HG02973 (cell line): ENCODE results near the gene SCGB1D4.
"Not testable (repeated sequence)": the region's sequence is repeated elsewhere in the genome, so short reads cannot be mapped to it uniquely, and the experiment has no call there.

Source experiments
- ATAC-seq: cut with Tn5 transposase; IDR thresholded peaks from one replicate; pipeline ENCODE4 v1.9.1; 2021; ENCODE audit warnings: moderate library complexity; ENCODE audit not compliant: unreplicated experiment

Gene SCGB1D4

DNA sequence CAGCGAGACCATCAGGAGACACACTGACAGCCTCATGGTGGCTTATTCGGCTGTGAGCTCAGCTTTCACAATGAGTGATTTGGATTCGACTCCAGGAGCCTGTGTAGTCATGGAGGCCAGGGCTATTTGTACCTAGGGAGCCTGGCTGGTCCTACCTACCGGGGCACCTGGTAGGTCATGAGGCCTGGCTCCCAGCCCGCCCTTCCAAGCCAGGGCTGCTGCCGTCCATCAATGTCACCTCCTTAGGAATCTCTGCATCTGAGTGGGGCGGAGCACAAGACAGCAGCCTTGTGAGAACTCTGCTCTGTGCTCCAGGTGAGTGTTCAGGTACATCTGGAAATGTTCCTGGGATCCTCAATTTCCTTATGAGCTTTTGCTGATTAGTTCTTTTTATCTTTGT, at the start of gene SCGB1D4:
SCGB1D4 (minus strand) TSS at position 101 of the 400 bp plus-strand sequence; CDS start at position 36, 65 bp downstream.
- no peak for ATAC-seq

DNA sequence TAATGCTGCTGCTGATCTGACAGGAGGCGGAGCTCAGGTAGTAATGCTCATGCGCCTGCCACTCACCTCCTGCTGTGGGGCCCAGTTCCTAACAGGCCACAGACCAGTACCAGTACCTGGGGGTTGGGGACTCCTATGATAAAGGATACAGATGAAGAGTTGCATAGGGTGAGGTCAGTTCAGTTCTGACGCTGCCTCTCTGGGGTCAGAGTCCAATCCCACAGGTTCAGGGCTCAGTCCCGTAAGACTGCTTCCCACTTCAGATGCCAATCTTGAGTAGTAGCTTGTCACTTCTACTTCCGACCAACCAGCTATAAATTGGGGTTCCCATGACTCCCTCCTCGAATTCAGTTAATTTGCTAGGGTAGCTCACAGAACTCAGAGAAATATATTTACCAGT, 47.0 kb upstream of the SCGB1D4 start:
- no peak for ATAC-seq

- no peak for ATAC-seq
Observed at GRCh38 chr11:62344210-62344609, 45.3 kb upstream of the SCGB1D4 start.

DNA sequence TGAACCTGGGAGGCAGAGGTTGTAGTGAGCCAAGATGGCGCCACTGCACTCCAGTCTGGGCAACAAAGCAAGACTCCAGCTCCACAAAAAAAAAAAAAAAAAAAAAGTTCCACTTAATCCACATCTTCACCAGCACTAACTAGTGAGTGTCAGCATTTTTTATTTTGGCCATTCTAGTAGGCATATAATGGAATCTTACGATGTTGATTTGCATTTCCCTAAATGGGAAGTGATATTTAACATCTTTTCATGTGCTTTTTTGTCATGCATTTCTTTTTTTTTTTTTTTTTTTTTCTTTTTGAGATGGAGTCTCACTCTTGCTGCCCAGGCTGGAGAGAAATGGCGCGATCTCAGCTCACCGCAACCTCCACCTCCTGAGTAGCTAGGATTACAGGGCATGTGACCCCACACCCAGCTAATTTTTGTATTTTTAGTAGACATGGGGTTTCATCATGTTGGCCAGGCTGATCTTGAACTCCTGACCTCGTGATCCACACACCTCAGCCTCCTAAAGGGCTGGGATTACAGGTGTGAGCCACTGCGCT, 44.8 kb upstream of the SCGB1D4 start:
- not testable (repeated sequence) for ATAC-seq

- no peak for ATAC-seq
Observed at GRCh38 chr11:62341588-62341987, 42.7 kb upstream of the SCGB1D4 start.

- no peak for ATAC-seq
Observed at GRCh38 chr11:62340269-62340901, 41.5 kb upstream of the SCGB1D4 start.

GRCh38 chr11:62338218-62338617, 39.3 kb upstream of the SCGB1D4 start:
- ATAC-seq, result no peak

GRCh38 chr11:62337303-62338181, 38.7 kb upstream of the SCGB1D4 start, which contains the start of gene ASRGL1:
TSS of gene ASRGL1 (plus strand) at chr11:62337448. CDS start at chr11:62337978, 530 bp downstream.
- ATAC-seq, result no peak

- not testable (repeated sequence) for ATAC-seq
Observed at GRCh38 chr11:62336949-62337302, 38.1 kb upstream of the SCGB1D4 start.

GRCh38 chr11:62333768-62334167, 34.9 kb upstream of the SCGB1D4 start:
- no peak for ATAC-seq

DNA sequence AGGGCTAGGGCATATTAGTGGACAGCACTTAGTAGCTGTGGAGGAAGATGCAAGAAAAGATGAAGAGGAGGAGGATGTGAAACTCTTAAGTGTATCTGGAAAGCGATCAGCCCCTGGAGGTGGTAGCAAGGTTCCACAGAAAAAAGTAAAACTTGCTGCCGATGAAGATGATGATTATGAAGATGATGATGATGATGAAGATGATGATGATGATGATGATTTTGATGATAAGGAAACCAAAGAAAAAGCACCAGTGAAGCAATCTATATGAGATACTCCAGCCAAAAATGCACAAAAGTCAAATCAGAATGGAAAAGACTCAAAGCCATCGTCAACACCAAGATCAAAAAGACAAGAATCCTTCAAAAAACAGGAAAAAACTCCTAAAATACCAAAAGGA, 32.4 kb upstream of the SCGB1D4 start:
- ATAC-seq, result not testable (repeated sequence)

DNA sequence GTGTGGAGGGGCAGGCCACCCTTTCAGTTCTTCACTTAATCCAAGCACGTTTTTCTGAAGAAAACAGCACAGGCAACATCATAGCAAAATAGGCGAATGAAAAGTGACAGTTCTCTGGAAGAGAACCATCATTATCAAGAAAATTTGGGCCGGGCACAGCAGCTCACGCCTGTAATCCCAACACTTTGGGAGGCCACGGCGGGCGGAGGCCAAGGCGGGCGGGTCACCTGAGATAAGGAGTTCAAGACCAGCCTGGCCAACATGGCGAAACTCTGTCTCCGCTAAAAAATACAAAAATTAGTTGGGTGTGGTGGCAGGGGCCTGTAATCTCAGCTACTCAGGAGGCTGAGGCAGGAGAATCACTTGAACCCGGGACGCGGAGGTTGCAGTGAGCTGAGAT, 28.7 kb upstream of the SCGB1D4 start:
- not testable (repeated sequence) for ATAC-seq

GRCh38 chr11:62326719-62327118, 27.8 kb upstream of the SCGB1D4 start:
- not testable (repeated sequence) for ATAC-seq

DNA sequence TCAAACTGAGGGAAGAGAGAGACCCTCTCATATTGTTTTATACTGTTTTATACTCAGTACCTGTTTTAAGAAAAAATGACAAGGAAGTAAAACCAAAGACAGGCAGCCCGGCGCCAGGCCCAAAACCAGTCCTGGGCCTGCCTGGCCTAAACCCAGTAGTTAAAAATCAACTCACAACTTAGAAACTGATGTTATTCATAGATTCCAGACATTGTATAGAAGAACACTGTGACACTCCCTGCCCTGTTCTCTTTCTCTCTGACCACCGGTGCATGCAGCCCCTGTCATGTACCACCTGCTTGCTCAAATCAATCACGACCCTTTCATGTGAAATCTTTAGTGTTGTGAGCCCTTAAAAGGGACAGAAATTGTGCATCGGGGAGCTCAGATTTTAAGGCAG, 26.9 kb upstream of the SCGB1D4 start:
- ATAC-seq, result not testable (repeated sequence)

DNA sequence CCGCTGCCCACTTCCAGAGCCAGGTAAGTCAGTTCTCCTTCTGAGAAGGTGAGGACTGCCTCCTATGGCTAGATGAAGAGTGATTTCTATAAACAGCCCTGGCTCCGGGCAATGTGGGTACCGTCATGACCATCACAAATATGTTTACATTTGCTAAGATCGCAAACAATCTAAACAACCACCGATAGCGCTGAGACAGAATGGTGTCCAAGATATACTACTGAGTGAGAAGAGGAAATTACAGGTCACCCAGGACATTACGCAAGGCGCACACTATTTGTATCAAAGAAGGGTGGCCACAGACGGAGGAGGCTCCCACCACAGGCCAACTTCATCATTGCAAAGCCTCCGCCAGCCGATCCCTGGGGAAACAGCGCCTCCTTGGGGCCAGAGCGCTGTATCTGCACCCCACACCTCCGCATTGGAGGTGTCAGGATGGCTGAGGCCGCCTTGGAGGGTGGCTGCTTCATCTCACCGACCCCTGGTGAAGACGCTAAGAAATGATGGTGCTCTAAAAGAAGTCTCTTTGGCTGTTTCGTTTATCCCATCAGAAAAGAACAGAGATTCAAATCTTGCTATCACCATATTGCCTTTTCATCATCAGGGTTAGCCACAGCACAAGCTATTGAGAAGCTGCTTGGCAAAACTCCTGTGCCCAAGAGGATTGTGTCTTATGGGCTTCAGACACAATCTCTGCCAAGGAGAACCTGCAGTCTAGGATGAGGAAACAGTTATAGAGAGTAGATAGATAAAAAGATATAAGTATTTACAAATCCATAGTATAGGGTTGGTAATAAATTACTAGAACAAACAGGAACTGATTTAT, 26.1 kb upstream of the SCGB1D4 start:
- ATAC-seq, result no peak

GRCh38 chr11:62322524-62322923, 23.6 kb upstream of the SCGB1D4 start:
- ATAC-seq, result no peak

DNA sequence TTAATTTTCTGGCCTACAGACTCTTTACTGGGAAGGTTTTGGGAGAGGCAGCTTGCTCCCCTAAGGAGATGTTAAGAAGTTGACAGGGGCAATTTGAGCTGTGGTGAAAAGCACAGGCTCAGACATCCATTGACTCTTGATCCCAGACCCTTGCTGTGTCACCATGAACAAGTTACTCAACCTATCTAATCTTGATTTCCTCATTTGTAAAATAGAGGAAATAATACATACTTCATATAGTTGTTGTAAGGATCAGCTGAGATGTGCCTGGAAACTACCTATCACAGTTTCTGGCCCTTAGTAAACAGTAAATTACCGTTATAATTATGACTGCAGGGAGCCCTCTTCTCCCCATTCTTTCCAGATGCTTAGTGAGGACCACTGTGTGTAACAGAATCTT, 16.6 kb upstream of the SCGB1D4 start:
- no peak for ATAC-seq

GRCh38 chr11:62309991-62310390, 11.1 kb upstream of the SCGB1D4 start:
- ATAC-seq, result no peak

DNA sequence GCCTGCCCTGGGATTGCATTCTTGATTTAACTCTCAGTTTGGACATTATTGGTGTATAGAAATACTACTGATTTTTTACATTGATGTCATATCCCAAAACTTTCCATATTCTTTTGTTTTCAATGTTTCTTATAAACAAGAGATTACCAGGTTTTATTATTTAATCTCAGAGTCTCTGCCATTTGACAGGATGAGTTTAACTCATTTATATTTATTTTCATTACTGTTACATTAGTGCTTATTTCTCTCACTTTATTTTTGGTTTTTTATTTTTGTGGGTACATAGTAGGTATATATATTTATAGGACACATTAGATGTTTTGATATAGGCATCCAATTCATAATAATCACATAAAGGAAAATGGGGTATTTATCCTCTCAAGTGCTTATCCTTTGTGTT, 9.1 kb upstream of the SCGB1D4 start:
- ATAC-seq, result no peak

- ATAC-seq, result no peak
Observed at GRCh38 chr11:62306227-62306626, 7.4 kb upstream of the SCGB1D4 start.

GRCh38 chr11:62295504-62295903, 3.4 kb downstream of the SCGB1D4 start:
- ATAC-seq, result no peak
